Mesendoderm (in vitro differentiated cells): ENCODE data around the gene MTIF3.

Experiments used
- DNase-seq: peaks from one replicate; pipeline ENCODE4 v3.0.0; 2013
- H2AK5ac ChIP-seq: 2 replicates; pipeline ENCODE4 v1.6.1; 2013; ENCODE audit warnings: low read length, inconsistent platforms
- H2BK120ac ChIP-seq: 2 replicates; pipeline ENCODE4 v1.6.1; 2013; ENCODE audit warnings: low read depth, mild to moderate bottlenecking, low read length, moderate library complexity, mixed read lengths
- H2BK15ac ChIP-seq: replicated peaks from 2 replicates; pipeline ENCODE4 v1.6.1; 2013; ENCODE audit warnings: low read depth, mild to moderate bottlenecking, moderate library complexity
- H2BK5ac ChIP-seq: 2 replicates; pipeline ENCODE4 v1.6.1; 2013; ENCODE audit warnings: low read length, inconsistent platforms
- H3K18ac ChIP-seq: 2 replicates; pipeline ENCODE4 v1.6.1; 2013; ENCODE audit warnings: mild to moderate bottlenecking, low read length, mixed read lengths
- H3K23ac ChIP-seq: one replicate; pipeline ENCODE4 v1.6.1; 2013; ENCODE audit warnings: low read length
- H3K27ac ChIP-seq: 2 replicates; pipeline ENCODE4 v1.5.1; 2013; ENCODE audit warnings: low read depth, mild to moderate bottlenecking, inconsistent platforms, low read length, moderate library complexity
- H3K27me3 ChIP-seq: 2 replicates; pipeline ENCODE4 v1.6.1; 2013; ENCODE audit warnings: low read length, control low read depth, mild to moderate bottlenecking, inconsistent platforms; ENCODE audit not compliant: insufficient read depth, poor library complexity
- H3K36me3 ChIP-seq: 2 replicates; pipeline ENCODE4 v1.6.1; 2013; ENCODE audit warnings: low read length, inconsistent platforms; ENCODE audit not compliant: control insufficient read depth, insufficient read depth
- H3K4ac ChIP-seq: one replicate; pipeline ENCODE4 v1.6.1; 2013; ENCODE audit warnings: low read depth, mild to moderate bottlenecking, low read length, moderate library complexity
- H3K4me1 ChIP-seq: 2 replicates; pipeline ENCODE4 v1.6.1; 2013; ENCODE audit warnings: low read depth, low read length, inconsistent platforms; ENCODE audit not compliant: control insufficient read depth
- H3K4me2 ChIP-seq: 2 replicates; pipeline ENCODE4 v1.6.1; 2013; ENCODE audit warnings: low read length
- H3K4me3 ChIP-seq: 2 replicates; pipeline ENCODE4 v1.5.1; 2013; ENCODE audit warnings: mild to moderate bottlenecking, low read length
- H3K56ac ChIP-seq: one replicate; pipeline ENCODE4 v1.6.1; 2013; ENCODE audit warnings: low read length
- H3K79me1 ChIP-seq: 2 replicates; pipeline ENCODE4 v1.6.1; 2013; ENCODE audit warnings: low read length, inconsistent platforms
- H3K79me2 ChIP-seq: 2 replicates; pipeline ENCODE4 v1.6.1; 2013; ENCODE audit warnings: mild to moderate bottlenecking, low read length; ENCODE audit not compliant: control insufficient read depth, insufficient read depth
- H3K9ac ChIP-seq: 2 replicates; pipeline ENCODE4 v1.6.1; 2013; ENCODE audit warnings: low read length, inconsistent platforms
- H4K5ac ChIP-seq: one replicate; pipeline ENCODE4 v1.6.1; 2013; ENCODE audit warnings: low read length
- H4K8ac ChIP-seq: one replicate; pipeline ENCODE4 v1.6.1; 2013; ENCODE audit warnings: low read depth, mild to moderate bottlenecking, control low read depth, low read length, moderate library complexity
- WGBS: extraction: QIAGEN DNeasy Blood & Tissue Kit; methylation state at CpG from one replicate; pipeline ENCODE4 v1.1.7; 2013; ENCODE audit warnings: low lambda C conversion rate, missing lambda C conversion rate; ENCODE audit not compliant: insufficient coverage; ENCODE audit errors: extremely low coverage; 5-methylcytosine and 5-hydroxymethylcytosine counted together

MTIF3 gene

DNA sequence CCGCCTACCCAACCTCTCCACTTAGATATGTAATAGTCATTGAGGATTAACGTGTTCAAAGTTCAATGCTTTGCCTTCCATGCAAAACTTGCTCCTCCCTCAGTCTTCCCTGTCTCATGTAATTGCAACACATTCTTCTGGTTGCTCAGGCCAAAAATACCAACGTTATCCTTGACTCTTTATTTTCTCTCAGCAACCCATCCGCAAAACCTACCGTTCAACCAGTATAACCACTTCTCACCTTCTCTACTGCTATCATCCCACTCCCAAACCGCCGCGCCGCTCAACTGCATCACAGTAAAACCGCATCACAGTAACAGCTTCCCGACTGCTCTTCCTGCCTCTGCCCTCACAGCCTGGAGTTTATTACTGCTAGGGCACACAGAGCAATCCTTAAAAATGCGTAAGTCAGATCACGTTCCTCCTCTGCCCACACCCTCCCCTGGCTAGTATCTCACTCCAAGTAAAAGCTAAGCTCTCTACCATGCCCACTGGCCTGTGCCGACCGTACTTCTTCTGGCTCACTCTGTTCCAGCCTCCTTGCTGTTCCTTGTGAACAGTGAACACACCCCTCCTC is 8.2 kb downstream of the MTIF3 start:
- H3K36me3 ChIP-seq = no peaks in the 10 kb centered on the region
- H3K56ac ChIP-seq = peak overlapping the region; percentile 11
- H3K27me3 ChIP-seq = no peaks in the 10 kb centered on the region
- no peak overlapping the region for H3K18ac ChIP-seq
- no peak overlapping the region for H4K8ac ChIP-seq
- no peak overlapping the region for H2BK120ac ChIP-seq
- no peaks in the 10 kb centered on the region for H3K4me1 ChIP-seq
- H3K27ac ChIP-seq = no peak overlapping the region
- H3K79me2 ChIP-seq = no peaks in the 10 kb centered on the region
- no peak overlapping the region for H3K23ac ChIP-seq
- H3K4me3 ChIP-seq = no peak overlapping the region
- H2BK5ac ChIP-seq = no peak overlapping the region
- no peak overlapping the region for H4K5ac ChIP-seq
- no peak overlapping the region for H2AK5ac ChIP-seq
- no peak overlapping the region for H3K4me2 ChIP-seq
- no peak overlapping the region for H2BK15ac ChIP-seq
- H3K79me1 ChIP-seq = peaks cover 2% of the 10 kb centered on the region
- 100% methylated on average over 1 of the region's 15 CpGs for WGBS
- DNase-seq = no peak
- H3K9ac ChIP-seq = no peak overlapping the region
- no peak overlapping the region for H3K4ac ChIP-seq

DNA sequence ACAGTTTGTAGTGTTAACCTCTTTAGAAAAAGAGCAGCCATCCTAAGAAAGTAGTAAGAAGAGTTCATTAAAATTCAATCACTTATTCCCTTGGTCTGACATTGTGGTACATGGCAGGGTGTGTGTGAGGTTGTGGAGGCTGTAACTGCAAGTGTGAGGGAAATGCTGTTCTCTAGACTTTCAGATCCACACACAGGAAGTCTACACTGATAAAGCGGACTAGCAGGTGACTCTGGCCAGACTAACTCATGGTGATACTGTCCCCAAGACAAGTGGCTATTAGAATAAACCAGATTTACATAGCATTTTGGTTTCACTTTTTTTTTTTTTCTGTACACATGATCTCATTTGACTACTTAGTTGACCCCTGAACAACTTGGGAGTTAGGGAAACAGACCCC is 10.0 kb downstream of the MTIF3 start:
- Histone ChIP-seq H4K5ac (no peak overlapping the region), H3K4me1 (no peaks in the 10 kb centered on the region), H3K23ac (no peak overlapping the region), H3K79me1 (peaks cover under 1% of the 10 kb centered on the region), H2BK120ac (no peak overlapping the region), H3K4ac (no peak overlapping the region), H3K18ac (no peak overlapping the region), H3K36me3 (no peaks in the 10 kb centered on the region), H4K8ac (no peak overlapping the region), H2BK15ac (no peak overlapping the region), H3K4me3 (no peak overlapping the region), H3K56ac (no peak overlapping the region), H2BK5ac (no peak overlapping the region), H3K27ac (no peak overlapping the region), H3K27me3 (no peaks in the 10 kb centered on the region), H2AK5ac (no peak overlapping the region), H3K4me2 (no peak overlapping the region), H3K9ac (no peak overlapping the region), H3K79me2 (no peaks in the 10 kb centered on the region)
- no CpG with 5 or more reads among the region's 1 CpG for WGBS
- DNase-seq = no peak

DNA sequence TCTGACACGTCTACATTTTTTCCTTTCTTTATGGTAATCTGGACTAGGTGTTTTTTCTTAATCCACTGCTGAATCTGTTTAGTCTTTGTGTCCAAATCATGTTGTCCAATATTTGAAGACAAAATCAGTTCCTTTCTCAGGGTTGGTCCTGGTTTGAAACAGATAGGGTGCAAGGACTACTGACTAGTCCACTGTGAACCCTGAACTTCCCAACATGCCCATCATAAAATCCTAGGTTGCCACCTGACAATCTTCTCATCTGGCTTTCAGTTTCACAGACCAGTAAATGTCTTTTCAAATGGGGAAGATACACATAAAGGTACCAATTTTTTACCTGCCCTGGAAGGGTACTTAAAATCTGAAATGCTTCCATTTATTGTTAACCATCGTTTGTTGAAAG is 13.2 kb downstream of the MTIF3 start:
- Histone ChIP-seq H4K8ac (no peak overlapping the region), H3K4me2 (no peak overlapping the region), H3K79me1 (peaks cover 3% of the 10 kb centered on the region), H2AK5ac (no peak overlapping the region), H3K4me1 (no peaks in the 10 kb centered on the region), H3K56ac (no peak overlapping the region), H4K5ac (no peak overlapping the region), H3K79me2 (no peaks in the 10 kb centered on the region), H3K4ac (no peak overlapping the region), H3K18ac (no peak overlapping the region), H3K9ac (no peak overlapping the region), H3K4me3 (no peak overlapping the region), H3K23ac (no peak overlapping the region), H3K27ac (no peak overlapping the region), H2BK15ac (no peak overlapping the region), H2BK120ac (no peak overlapping the region), H3K27me3 (no peaks in the 10 kb centered on the region), H3K36me3 (peaks cover 7% of the 10 kb centered on the region), H2BK5ac (no peak overlapping the region)
- DNase-seq = no peak
- no CpG with 5 or more reads among the region's 2 CpGs for WGBS

DNA sequence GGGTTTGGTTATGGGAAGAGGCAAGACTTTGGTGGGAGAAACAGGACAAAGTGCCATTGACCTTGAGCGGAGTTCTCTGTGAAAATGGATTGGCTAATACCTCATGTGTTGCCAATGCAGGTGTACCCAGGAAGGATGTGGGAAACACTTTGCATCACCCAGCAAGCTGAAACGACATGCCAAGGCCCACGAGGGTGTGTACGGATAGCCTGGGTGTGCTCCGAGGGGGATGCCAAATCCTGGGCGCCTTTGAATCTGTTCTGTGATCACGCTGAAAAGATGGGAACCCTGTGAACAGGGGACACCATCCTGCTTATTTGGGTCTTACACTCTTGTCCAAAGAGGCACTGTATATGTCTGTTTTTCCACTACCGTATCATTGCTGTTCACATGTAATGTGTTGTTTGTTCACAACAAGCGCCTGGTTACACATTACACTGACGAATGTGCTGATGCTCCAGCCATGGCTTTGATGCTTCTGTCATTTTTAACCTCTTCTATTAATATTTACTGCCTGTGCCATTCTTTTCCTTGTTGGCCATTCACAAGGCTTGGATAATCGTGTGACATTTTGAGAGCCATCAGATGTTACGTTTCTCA is 17.7 kb downstream of the MTIF3 start:
- no peak overlapping the region for H4K5ac ChIP-seq
- H3K36me3 ChIP-seq = peaks cover 13% of the 10 kb centered on the region
- no peak overlapping the region for H3K9ac ChIP-seq
- DNase-seq = no peak
- no peak overlapping the region for H3K4me2 ChIP-seq
- no peak overlapping the region for H3K4me3 ChIP-seq
- H3K27ac ChIP-seq = no peak overlapping the region
- no peak overlapping the region for H3K18ac ChIP-seq
- no peaks in the 10 kb centered on the region for H3K4me1 ChIP-seq
- H4K8ac ChIP-seq = no peak overlapping the region
- no peak overlapping the region for H2AK5ac ChIP-seq
- no peak overlapping the region for H2BK15ac ChIP-seq
- H3K79me2 ChIP-seq = no peaks in the 10 kb centered on the region
- H3K56ac ChIP-seq = no peak overlapping the region
- no peak overlapping the region for H3K23ac ChIP-seq
- no peak overlapping the region for H3K4ac ChIP-seq
- no peak overlapping the region for H2BK120ac ChIP-seq
- WGBS = no CpG with 5 or more reads among the region's 12 CpGs
- peaks cover 7% of the 10 kb centered on the region for H3K79me1 ChIP-seq
- H2BK5ac ChIP-seq = no peak overlapping the region
- H3K27me3 ChIP-seq = no peaks in the 10 kb centered on the region

DNA sequence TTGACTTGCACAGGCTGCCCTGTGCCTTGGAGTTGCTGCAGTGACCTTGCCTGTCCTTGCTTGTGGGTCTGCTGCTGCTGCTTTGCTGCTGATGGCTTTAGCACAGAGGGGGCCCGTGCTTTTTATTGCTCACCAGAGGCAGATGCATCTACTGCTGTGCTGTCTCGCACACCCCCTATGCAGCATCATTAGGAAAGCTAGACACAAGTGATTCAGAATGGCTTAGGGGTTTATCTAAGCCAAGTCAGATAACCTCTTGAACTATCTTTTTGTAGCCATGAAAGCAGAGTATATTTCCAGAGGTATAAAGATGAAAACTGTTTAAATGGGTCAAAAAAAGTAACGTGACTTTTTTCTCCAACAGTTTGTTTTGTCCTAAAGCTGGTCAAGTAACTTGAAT is 18.2 kb downstream of the MTIF3 start:
- WGBS = no CpG with 5 or more reads among the region's 3 CpGs
- no peak overlapping the region for H2AK5ac ChIP-seq
- H2BK5ac ChIP-seq = no peak overlapping the region
- peaks cover 7% of the 10 kb centered on the region for H3K79me1 ChIP-seq
- no peak overlapping the region for H3K18ac ChIP-seq
- no peak overlapping the region for H4K5ac ChIP-seq
- H3K9ac ChIP-seq = no peak overlapping the region
- H3K4me2 ChIP-seq = no peak overlapping the region
- H3K56ac ChIP-seq = no peak overlapping the region
- peaks cover 13% of the 10 kb centered on the region for H3K36me3 ChIP-seq
- H4K8ac ChIP-seq = no peak overlapping the region
- no peak overlapping the region for H3K27ac ChIP-seq
- no peak overlapping the region for H2BK120ac ChIP-seq
- H3K79me2 ChIP-seq = no peaks in the 10 kb centered on the region
- H2BK15ac ChIP-seq = no peak overlapping the region
- H3K4me3 ChIP-seq = no peak overlapping the region
- no peak overlapping the region for H3K23ac ChIP-seq
- no peak overlapping the region for H3K4ac ChIP-seq
- no peaks in the 10 kb centered on the region for H3K4me1 ChIP-seq
- no peak for DNase-seq
- H3K27me3 ChIP-seq = no peaks in the 10 kb centered on the region

DNA sequence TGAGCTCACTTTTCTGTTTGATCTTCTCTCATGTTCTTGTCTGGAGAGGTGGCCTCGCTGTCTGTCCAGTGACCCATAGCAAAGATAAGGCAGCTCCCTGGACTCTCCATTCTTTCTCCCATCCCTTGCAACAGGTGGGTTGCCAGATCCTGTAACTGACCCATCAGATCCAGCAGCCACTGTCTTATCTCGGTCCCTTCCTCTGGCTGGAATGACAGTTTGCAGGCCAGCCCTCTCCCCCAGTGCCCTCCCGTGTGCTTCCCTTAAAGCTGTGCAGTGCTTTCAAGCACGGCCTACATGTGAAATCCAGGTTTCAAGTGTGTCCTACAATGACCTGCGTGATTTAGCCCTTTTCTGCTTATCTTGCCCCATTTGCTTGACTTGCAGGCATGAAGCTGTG is 22.2 kb downstream of the MTIF3 start:
- Histone ChIP-seq H3K27me3 (no peaks in the 10 kb centered on the region), H4K8ac (no peak overlapping the region), H3K79me2 (peaks cover 8% of the 10 kb centered on the region), H3K4me3 (no peak overlapping the region), H2AK5ac (no peak overlapping the region), H3K18ac (no peak overlapping the region), H3K4ac (no peak overlapping the region), H3K4me1 (peaks cover 6% of the 10 kb centered on the region), H4K5ac (no peak overlapping the region), H3K56ac (no peak overlapping the region), H3K9ac (no peak overlapping the region), H3K79me1 (peaks cover 19% of the 10 kb centered on the region), H2BK5ac (no peak overlapping the region), H3K36me3 (peaks cover 11% of the 10 kb centered on the region), H3K23ac (no peak overlapping the region), H3K4me2 (no peak overlapping the region), H2BK120ac (no peak overlapping the region), H2BK15ac (no peak overlapping the region), H3K27ac (no peak overlapping the region)
- no CpG with 5 or more reads among the region's 5 CpGs for WGBS
- DNase-seq = no peak
